Activated gamma-delta T cell treated with Interleukin-2 at 50 U/mL for 16 hours (primary cell): ENCODE data around the gene RAB31.

Source experiments
- DNase-seq: peaks from one replicate; pipeline ENCODE4 v3.0.0-alpha.2; 2020

The RAB31 gene

DNA sequence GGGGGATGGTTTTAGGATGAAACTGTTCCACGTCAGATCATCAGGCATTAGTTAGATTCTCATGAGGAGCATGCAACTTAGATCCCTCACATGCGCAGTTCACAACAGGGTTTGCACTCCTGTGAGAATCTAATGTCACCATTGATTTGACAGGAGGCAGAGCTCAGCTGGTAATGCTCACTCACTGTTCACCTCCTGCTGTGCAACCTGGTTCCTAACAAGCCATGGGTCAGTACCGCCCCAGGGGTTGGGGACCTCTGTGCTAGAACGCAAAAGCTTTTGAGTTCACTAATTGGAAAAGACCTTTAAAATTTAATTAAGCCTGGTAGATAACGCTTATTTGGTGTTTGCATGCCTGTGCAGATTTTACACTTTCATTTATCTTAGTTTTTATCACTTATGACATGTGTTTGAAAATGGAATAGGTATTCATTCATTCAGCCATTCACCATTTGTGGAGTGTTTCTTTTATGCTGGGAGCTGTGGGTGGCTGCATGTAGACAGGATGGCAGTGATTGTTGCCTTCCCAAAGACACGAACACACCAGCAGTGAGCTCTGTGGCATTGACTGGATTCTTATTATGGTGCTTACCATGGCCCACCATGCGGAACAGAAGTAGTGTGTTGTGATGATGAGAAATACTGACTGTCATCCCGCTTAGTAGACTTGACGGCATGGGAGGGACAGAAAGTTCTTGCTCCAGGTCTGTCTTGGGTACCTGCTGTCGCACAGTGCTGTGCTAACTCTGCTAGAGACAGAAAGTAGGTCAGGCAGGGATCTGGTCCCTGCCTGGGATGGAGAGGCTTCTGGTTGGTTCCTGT, 6.4 kb downstream of the RAB31 start:
- no peak for DNase-seq

- DNase-seq, result no peak
These were observed 6.9 kb downstream of the RAB31 start for GRCh38 chr18:9715088-9715343.

DNA sequence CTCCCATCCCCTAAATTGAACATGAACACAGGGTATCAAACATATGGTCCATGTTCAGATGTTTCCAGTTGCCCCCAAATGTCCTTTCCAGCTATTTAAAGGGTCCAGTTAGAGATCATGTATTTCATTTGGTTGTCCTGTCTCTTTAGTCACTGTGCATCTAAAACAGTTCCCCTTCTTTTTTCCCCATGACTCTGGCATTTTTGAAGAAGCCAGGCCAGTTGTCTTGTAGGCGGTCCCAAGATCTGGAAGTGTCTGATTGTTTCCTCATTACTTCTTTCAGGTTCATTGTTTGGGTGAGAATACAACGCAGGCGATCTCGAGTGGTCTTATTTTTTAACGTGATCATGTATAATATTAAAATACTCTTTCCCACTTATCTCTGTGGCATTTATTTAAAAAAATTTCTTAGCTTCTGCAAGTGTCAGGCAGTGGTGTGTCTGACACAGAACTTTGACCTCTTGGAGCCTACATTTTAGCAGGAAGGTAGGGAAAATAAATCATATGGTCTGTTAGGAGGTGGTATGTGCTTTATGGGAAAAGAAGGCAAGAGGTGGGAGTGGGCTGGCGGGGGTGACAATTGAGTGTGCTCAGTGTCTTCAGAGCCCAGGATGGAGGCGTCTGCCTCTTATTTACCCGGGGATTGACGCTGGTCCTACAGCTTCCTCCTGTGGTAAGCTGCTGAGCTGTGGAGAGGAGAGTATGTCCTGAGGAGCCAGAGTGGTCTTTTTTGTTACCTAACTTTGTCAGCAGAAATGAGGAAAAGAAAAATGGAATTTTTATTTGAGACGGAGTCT, 8.1 kb downstream of the RAB31 start:
- no peak for DNase-seq

GRCh38 chr18:9716780-9717563, 8.9 kb downstream of the RAB31 start:
- no peak for DNase-seq

DNA sequence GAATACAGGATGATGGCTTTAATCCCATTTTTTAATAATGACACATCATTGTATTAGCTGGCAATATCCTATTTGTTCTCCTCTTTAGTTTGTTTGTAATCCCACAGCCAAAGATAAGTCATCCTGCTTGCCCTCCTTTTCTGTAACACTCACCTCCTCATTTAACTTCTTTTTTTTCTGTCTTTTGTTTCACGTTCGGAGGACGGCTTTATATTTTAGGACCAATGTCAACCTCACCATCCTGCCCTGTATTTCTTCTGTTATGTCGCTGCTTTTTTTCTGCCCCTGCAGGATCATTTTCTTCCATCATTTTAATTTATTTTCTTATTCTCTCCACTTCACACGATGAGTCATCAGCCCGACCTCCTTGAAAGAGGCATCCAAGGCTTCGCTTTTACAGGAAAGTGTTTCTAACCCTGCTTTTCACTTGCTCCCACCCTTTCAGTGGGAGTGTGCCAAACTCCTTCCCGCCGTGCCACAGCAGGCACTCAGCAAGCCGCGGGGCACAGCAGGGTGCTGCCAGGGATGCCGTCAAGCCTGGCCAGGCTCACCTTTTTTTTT, 11.4 kb downstream of the RAB31 start:
- no peak for DNase-seq

DNA sequence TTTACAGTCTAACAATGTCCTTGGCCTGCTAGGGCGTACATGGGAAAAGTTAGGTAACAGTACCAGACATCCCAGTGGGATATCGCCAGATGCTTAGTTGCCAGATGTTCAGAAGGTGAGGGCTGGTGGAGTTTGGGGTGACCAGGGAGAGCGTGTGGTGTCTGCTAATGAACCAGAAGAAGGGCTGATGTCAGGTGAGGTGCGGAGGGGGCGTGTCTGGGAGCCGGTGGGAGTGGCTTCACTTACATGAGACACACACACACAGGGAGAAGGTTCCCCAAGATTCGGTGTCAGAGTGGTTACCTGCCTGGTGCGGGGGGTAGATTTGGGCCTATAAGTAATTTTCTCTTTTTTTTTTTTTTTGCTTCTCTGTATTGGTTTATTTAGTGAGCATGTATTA, 12.2 kb downstream of the RAB31 start:
- DNase-seq, result no peak

- no peak for DNase-seq
These were observed 13.9 kb downstream of the RAB31 start for GRCh38 chr18:9721893-9722550.

DNA sequence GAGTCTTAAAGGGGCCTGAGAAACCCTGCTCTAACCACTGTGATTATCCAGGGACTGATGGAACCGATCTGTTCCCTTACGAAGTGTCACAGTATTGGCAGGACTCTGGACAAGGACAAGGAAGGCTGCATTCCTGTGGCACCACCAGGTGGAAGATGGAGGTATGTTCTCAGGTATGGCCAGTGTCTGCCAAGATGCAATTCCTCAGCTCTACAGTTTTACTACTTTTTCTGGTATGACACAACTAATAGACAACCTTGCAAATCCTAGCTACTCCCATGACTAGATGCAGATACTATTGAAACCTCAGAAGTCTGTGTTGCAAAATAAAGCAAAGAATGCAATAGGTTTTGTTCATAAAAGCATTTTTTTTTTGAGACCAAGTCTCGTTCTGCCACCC, 14.6 kb downstream of the RAB31 start:
- DNase-seq, result no peak

DNA sequence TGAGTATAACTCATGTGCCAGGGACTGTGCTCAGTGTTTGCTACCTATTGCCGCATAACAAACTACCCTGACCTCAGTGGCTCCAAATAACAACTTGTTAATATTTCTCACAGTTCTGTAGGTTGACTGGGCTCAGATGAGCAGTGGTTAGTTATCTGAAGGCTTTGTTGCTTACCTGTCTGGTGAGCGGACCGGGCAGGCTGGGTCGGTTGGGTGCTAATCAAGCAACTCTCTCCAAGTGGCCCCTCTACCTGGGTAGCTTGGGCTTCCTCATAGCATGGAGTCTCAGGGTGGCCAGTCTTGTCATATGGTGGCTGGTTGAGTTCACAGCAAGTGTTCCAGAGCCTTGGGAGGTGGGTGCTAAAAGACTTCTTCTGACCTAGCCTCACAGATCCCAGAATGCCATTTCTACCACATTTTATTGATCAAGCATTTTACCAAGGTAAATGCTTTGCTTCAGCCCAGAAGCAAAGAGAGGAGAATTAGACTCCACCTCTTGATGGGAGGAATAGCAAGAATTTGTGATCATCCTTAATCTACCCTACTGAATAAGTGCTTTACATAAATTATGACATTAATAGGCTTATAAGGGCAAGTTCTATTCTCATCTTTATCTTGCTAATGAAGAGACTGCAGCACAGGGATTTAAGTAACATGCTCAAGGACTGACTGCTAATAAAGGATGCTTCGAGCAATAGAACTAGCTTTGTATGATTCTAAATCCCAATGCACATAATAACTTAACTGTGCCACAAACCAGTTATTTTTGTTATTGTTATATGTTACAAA, 16.9 kb downstream of the RAB31 start:
- DNase-seq, result no peak

DNA sequence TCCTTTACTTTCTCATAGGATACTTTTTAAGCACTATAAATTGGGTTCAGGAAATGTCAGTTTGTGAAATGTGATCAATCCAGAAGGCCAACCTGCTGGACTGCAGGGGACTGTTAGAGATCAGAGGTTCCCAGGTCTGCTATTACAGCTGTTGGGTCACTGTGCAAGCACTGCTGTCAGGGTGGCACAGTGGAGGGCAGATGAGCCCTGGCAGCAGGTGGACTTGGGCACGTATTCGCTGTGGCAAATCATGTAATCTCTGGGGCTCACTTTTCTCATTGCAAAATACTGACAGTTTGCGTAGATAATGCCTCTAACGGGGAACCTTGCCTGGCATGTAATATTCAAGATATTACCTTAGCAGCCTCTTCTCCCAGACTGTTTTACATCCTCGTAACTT, 18.1 kb downstream of the RAB31 start:
- no peak for DNase-seq

- no peak for DNase-seq
These were observed 18.8 kb downstream of the RAB31 start for GRCh38 chr18:9726936-9727335.

DNA sequence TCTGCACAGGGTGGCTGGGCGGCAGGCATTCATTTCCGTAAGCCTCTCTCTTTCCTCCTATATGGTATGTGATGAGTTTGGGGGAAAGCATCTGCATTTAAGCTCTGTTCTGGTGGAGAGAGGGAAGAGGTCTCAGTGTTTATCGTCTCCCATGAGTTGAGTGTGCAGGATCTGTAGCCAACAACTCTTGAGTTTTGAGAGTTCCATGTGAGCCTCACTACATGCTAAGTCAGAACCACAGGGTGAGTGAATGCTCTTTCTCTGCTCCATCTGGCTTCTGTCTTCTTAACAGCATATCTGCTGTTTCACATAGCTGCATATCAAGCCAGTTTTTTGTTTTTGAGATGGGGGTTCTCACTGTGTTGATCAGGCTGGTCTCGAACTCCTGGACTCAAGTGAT, 22.7 kb downstream of the RAB31 start:
- DNase-seq, result no peak

DNA sequence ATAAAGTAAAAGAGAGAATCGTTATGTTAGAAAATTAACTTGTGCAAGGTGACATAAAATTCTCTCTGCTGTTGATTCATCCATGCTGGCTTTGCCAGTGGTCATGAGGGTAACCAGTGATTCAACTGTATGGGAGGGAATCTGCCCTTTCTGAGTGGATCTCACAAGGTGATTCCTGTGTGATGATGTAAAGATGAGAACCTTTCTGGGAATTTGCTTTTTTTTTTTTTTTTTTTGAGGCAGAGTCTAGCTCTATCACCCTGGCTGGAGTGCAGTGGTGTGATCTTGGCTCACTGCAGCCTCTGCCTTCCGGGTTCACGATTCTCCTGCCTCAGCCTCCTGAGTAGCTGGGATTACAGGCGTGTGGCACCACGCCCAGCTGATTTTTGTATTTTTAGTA, 23.3 kb downstream of the RAB31 start:
- DNase-seq, result no peak

GRCh38 chr18:9732031-9732430, 23.9 kb downstream of the RAB31 start:
- no peak for DNase-seq

DNA sequence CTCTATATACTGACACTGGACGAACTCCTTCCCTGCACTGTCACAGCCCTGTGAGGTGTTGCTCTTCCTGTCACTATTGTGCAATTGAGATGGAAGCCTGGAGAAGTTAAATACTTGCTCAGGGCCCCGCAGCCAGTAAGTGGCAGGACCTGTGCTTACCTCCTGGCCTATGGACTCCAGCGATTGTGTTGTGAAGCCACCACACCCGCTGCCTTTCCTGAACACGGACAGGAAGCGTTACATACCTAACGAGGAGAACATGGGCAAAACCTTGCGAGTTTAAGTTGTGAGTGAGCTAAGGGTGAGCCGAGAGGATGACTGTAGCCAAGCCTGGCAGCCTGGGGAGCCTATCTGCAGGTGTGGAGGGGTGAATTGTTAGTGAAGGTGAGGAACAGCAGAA, 26.1 kb downstream of the RAB31 start:
- DNase-seq, result no peak

GRCh38 chr18:9735238-9735637, 27.1 kb downstream of the RAB31 start:
- DNase-seq, result no peak

DNA sequence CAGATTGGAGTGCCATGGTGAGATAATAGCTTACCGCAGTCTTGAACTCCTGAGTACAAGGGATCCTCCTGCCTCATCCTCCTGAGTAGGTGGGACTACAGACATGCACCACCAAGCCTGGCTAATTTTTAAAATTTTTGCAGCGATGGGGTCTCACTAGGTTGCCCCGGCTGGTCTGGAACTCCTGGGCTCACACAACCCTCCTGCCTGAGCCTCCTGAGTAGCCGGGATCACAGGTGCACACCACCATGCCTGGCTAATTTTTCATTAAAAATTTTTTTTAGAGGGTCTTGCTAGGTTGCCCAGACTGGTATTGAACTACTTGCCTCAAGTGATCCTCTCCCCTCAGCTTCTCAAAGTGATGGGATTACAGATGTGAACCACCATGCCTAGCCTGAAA, 27.8 kb downstream of the RAB31 start:
- no peak for DNase-seq

DNA sequence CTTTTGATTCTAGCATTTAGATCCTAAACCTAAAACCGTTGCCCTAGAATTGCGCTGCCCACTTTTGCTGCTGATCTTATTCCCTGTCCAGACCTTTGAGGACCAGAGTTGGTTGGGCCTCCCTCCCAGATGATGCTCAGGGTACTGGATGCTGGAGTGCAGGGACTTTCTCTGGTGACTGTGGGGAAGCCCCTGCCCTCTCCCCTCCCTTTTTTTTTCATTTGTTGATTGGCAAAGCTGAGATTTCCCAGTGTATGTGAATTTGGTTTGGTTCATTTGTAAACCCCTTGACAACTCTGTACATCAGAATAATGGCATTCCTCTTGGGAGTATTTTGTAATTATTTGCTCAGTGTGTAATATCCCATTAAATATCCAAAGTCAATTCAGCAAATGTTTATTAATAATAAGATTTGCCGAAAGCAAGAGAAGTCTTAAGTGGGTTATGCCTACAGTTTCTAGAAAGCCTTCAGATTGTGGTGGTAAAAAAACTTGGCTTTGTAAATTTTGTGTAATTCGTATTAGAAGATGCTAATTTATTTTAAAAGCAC, 28.3 kb downstream of the RAB31 start:
- DNase-seq, result no peak

DNA sequence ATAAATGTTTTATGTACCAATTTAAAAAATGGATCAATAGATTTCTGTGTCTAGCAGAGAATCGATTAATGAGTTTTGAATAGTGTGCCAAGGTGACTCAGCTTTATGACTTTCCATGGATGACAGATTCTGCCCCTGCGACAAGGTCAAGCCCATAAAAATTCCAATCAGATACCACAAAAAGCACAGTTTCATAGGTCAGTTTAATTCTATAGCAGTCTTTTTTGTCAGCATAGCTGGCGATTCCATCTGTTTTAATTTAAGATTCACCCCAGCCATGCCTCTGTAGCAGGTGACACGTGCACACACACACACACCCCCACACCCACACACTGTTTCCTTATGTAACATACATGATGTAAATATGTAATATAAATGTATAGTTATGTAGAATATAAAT, 28.9 kb downstream of the RAB31 start:
- DNase-seq, result no peak

DNA sequence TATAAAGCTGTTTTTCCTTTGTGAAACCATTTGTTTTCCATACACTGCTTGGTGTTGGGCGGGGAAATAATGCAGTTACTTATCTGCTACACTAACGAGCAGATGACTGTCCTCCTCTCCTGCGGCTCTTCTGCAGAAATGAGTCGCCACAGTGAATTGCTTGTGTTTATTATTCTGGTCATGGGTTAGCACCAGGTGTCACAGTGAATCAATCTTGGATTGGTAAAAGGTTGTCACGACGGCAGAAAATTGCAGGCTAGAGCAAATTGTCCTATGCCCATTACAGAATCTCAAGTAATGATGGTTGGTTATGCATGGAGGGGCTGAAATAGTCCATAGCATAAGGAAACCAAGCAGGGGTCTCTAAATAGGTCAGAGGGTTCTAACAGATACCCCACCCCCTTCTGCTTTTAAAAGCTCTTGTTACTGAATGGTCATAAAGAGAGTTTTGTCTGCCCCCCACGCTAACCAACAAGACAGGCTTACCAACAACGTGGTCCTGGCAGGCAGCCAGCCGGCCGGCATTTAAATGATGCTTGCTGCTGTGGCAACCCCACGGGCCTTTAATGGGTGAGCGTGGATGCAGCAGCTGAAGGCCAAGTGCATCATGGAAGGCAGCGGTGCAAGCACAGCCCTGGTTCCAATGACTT, 29.5 kb downstream of the RAB31 start:
- DNase-seq, result no peak

DNA sequence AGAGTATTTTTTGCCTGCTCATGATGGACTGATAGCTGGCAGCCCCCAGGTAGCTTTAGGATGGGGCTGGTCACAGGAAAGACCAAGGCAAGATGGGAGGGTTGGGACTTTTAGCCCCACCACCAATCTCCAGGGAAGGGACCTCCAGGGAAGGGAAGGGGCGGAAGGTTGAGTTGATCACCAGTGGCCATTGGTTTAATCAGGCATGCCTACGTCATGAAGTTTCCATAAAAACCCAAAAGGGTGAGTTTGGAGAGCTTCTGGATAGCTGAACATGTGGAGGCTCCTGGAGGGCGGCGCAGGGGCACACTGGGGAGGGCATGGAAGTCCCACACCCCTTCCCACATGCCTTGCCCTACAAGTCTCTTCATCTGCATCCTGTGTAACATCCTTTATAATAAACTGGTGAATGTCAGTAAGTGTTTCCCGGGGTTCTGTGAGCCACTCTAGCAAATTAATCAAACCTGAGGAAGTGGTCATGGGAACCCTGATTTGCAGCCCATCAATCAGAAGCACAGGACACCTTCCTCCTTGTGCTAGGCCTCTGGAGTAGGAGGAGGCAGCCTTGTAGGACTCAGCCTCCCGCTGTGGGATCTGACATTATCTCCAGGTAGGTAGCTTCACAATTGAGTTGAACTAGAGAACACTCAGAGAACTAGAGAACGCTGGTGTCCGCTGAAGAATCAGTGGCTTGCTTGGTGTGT, 30.3 kb downstream of the RAB31 start:
- no peak for DNase-seq
